Astrocyte of the spinal cord (primary cell): ENCODE measurements around the gene LIN54.
"Not testable (repeated sequence)": the region's sequence is repeated elsewhere in the genome, so short reads cannot be mapped to it uniquely, and the experiment has no call there.

Experiments
- DNase-seq: peaks from one replicate; pipeline ENCODE4 v3.0.0; 2011; ENCODE audit warnings: low read depth, low spot score
- H3K4me3 ChIP-seq: 2 replicates; pipeline ENCODE4 v1.5.1; 2011; ENCODE audit warnings: low read depth, mild to moderate bottlenecking, low read length, moderate library complexity
- CTCF ChIP-seq: IDR thresholded peaks from 2 replicates; pipeline ENCODE4 v1.5.1; 2012; ENCODE audit warnings: low read depth, mild to moderate bottlenecking, low read length, inconsistent platforms
- in situ Hi-C: cut with HindIII; loops from 2 replicates; pipeline ENCODE4 v1.10.0; 2017; ENCODE audit warnings: low sequenced_read_pairs

The LIN54 gene

GRCh38 chr4:82989575-82990429, 20.8 kb downstream of the LIN54 start:
- in situ Hi-C loops, result no loop called here
- no peak overlapping the region for H3K4me3 ChIP-seq
- peak; percentile 41 for DNase-seq
- no peak for TF ChIP-seq CTCF

GRCh38 chr4:82988323-82988832, 22.2 kb downstream of the LIN54 start:
- H3K4me3 ChIP-seq, result no peak overlapping the region
- no peak for TF ChIP-seq CTCF
- in situ Hi-C loops, result no loop called here
- peak; percentile 68 for DNase-seq

GRCh38 chr4:82987519-82987918, 23.1 kb downstream of the LIN54 start:
- H3K4me3 ChIP-seq, in situ Hi-C loops, DNase-seq: not testable (repeated sequence)

GRCh38 chr4:82984459-82984858, 26.2 kb downstream of the LIN54 start:
- DNase-seq, result peak; percentile 76
- no peak overlapping the region for H3K4me3 ChIP-seq
- TF ChIP-seq CTCF, result no peak
- in situ Hi-C loops, result no loop called here

- no peak for TF ChIP-seq CTCF
- DNase-seq, result no peak
- no peak overlapping the region for H3K4me3 ChIP-seq
- in situ Hi-C loops, result no loop called here
These were observed 27.2 kb downstream of the LIN54 start for GRCh38 chr4:82983444-82983843.

GRCh38 chr4:82981138-82981537, 29.5 kb downstream of the LIN54 start:
- in situ Hi-C loops, result no loop called here
- TF ChIP-seq CTCF, result no peak
- no peak for DNase-seq
- no peak overlapping the region for H3K4me3 ChIP-seq

- no peak for TF ChIP-seq CTCF
- DNase-seq, result peak; percentile 5
- in situ Hi-C loops, result no loop called here
- H3K4me3 ChIP-seq, result no peak overlapping the region
These were observed 34.8 kb downstream of the LIN54 start for GRCh38 chr4:82975792-82976191.
